HG03442 (cell line): ENCODE data around the gene KIF24.
"Not testable (repeated sequence)": the region's sequence is repeated elsewhere in the genome, so short reads cannot be mapped to it uniquely, and the experiment has no call there.

Experiments
- ATAC-seq: cut with Tn5 transposase; IDR thresholded peaks from one replicate; pipeline ENCODE4 v1.9.1; 2021; ENCODE audit warnings: mild to moderate bottlenecking, moderate library complexity; ENCODE audit not compliant: unreplicated experiment

Gene KIF24

DNA sequence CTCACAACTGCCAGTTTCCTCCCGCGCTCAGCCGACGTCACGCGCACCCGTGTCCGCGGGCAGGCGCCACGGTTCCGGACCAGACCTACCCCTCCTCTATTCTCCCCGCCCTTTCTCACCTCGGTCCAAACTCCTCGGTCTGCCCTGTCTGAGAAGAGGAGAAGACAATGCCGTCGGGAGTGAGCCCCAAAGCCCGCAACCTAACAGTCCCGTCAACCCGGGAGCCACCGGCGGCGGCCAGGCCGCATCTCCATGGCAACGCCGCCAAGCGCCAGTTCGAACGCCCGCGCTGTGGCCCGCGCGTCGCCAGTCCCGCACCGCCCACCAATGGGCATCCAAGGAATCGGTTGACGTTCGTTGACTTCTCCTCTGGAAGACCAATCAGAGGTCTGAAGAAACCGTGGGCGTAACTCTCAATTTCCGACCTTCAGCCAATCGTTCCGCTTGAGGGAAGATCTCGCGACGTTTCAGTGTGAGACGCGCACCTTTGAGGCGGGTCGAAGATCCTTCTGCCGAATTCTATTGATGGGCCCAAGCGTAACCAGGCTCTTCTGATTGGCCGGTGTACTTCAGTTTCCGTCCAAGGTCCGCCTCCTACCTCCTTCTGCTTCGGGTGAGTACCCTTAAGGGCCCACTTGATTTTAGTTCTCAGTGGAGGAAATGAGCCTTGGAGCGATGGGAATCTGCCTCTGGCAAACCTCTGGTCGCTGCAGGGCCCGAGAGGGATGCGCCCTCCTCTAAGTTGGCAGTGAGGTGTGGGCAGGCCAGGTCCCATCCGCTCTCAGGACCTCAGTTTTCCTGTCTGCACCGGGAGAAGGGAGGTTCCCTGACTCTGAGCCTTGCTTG lies at the start of gene KIF24, which contains the start of gene NUDT2:
KIF24 (minus strand) TSS at position 282 of the 846 bp plus-strand sequence. CDS start 17,922 bp downstream, outside the sequence.
NUDT2 (plus strand) TSS at position 583 of the 846 bp plus-strand sequence. CDS start 9,471 bp downstream, outside the sequence.
- ATAC-seq, result peak; percentile 92

DNA sequence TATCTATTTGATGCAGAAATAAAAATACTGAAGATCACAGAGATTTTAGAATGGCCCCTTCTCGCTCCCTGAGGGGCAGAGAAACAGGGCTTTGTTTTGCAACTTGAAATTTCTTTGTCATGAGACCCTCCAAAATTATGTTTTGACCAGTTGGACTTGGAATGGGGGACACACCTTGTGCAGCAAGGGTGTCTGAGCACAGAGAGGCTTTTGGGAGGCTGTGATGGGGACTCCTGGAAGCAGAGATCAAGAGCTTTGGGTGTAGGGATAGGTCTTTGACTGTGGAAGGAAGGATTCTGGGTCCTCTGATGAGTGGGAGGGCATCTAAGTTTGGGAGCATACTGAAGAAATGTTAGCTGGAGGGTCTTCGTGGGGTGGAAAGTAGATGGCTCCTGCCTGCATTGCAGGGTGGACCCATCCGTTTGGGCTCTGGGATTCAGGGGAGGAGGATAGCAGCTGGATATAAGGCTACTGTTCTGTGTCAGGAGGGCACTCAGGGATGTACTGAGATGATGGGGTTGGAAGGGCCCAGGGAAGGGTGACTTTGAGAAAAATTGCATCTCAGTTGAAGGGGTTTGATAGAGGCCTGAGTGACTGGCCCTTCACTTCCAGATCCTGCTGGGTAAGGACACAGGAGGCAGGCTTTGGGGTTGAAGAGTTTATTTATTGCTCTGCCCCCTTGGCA lies 49.5 kb upstream of the KIF24 start:
- no peak for ATAC-seq

- no peak for ATAC-seq
Observed at GRCh38 chr9:34377404-34377746, 48.3 kb upstream of the KIF24 start.

DNA sequence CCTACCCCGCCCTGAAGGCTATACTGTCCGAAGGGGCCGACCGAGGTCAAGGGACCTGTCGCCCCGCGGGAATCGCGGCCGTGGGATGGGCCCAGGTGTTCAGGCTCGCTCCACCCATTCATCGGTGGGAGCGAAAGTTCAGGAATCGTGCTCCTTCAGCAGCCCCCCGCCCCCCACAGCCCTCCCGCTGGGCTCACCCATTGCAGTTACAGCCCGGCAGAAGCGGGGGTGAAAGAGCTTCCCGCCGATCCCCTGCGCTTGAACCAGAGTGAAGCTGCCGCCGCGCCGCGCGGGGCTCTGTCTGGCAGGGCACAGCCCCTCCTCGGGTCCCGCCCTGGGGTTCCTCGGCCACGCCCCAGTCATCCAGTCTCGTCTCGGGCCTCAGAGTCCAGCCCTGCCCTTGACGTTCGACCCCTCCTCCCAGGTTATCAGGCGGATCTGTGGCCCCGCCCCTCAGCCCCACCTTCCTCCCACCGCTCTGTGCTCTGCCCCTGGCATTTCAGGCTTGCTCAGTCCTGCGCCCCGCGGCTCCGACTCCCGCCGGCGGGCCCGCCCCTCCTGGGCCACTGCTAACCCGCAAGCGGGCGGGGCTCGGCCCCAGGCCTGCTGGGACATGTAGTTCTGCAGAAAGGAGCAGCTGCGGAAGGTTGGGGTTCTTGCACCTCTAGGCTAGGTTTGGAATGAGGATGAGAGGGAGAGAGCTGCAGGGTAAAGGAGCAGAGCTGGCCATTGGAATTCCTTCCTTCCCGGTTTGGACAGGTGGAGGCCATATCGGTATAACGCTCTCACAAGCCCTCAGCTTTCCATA lies 47.7 kb upstream of the KIF24 start, which contains the start of gene MYORG:
MYORG (minus strand) TSS at position 303 of the 808 bp plus-strand sequence. CDS start 3,955 bp downstream, outside the sequence.
- ATAC-seq, result peak; percentile 74

GRCh38 chr9:34375901-34376595 lies 47.0 kb upstream of the KIF24 start:
- ATAC-seq, result peak; percentile 25

DNA sequence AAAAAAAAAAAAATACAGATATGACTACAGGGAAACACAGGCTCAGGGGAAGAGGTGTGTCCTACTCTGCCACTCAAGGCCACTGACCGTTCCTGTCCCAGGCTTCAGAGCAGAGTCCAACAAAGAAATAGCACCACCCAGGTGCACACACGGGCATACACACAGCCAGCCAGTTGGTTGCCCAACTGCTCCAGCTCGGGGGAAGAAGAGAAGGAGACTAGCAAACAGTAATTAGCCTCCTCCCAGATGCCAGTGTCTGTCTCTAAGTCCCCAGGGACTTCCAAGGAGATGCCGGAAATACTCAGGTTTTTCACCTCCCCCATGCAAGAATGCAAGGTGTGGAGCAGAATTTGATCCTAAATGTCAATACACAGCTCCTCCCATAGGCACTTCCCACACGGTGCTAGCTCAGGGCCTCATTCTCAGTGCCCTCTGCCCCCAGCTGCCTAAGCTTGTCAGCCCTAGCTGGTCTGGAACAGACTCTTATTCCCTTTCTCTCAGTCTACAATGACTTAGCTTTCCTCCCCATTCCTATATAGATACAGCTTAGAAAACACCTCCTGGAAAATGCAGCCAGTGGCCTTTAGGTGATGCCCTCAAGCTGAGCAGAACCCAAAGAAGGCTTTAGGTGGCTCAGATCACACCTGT lies 46.0 kb upstream of the KIF24 start:
- ATAC-seq, result no peak

DNA sequence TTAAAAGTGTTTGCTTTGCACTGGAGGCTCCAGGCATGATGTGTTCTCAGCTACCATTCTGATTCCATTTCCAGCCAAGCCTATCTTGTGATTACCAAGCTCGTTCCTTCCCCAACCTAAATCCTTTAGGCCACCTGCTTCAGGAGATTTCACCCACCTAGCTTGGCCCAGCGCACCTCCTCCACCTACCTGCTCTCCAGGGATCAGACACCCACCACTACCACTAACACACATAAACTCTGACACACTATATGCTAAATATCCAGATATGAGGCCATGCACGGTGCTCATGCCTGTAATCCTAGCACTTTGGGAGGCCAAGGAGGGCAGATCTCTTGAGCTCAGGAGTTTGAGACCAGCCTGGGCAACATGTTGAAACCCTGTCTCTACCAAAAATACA lies 45.3 kb upstream of the KIF24 start:
- ATAC-seq, result no peak

- no peak for ATAC-seq
Observed at GRCh38 chr9:34373749-34374148, 44.7 kb upstream of the KIF24 start.

DNA sequence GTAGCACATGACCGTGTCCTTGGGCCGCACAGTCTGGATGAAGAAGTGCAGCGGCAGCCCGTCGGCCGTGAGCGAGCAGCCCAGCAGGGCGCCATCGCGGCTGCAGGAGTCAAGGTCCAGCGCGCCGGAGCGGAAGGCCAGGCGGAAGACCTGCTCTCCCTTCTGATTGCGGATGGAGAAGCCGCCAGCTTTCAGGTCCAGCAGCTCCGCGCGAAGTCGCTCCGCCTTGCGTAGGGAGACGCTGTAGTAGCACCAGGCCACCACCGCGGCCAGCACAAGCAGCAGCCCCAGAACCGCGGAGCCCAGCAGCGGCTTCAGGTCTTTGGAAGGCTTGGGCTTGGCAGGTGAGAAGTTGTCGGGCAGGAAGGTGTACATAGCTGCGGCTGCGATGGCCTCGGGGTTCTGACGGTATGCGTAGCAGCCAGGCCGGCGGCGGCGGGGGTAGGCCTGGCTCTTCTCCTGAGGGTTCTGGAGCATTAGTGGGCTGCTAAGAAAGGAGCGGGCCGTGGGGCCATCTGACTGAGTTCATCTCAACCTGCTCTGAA lies 43.5 kb upstream of the KIF24 start:
- ATAC-seq, result no peak

DNA sequence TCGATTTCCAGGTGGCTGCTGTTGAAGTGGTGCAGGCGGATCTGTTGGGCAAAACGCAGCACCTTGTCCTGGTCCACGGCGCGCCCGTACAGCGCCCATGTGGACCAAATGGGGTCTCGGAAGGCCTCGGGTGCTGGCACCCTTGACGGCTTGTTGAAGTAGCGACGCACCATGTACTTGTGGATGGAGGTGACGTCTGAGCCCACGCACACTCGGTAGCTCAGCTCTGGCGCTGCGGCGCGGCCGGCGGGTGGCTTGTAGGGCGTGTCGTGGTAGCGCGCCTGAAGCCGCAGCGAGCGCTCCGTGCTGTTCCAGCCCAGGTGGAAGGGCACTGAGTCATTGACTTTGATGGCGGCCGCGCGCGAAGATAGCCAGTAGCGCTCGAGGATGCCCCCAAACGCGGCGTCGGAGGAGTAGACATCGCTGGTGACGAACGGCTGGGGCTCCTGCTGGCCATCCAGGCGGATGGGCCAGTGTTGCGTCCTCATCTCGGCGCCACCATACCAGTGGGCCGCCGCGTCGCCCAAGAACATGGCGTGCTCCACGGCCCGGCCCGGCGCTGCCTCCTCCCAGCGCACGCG lies 42.9 kb upstream of the KIF24 start:
- no peak for ATAC-seq

DNA sequence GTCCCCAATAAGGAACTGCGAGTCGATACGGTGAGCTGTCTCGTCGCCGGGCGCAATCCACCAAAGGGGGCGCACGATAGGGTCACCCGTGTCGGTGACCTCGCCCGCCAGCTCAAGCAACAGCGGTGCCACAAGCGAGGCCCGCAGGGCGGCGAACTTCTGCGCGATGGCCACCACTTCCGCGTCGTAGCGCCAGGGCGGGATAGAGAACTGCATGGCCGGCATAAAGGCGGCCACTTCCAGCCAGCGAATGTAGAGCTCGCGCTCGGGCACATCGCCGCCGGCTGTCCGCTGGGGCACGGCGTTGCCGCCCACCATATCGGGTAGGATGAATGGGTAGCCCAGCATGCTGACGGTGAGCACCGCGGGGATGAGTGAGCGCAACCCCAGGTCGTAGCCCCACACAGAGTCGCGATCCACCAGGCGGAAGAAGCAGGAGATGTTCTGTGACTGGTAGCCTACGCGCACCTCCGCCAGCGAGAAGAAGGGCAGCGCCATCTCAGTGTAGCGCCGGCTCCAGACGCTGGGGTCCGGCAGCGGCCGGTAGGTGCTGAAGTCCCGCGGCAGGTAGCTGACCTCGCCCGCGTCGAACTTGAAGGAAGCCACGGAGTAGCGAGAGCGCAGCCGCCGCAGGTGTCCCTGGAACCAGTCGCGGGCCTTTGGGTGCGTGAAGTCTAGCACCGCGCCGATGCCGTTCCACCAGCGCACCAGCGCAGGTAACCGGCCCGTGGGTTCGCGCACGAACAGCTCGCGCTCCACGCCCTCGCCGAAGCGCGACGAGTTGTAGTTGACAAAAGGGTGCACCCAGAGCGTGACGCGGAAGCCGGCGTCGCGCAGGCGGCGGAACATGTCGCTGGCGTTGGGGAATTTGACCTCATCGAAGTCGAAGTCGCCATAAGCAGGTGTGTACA lies 42.2 kb upstream of the KIF24 start:
- ATAC-seq, result no peak

GRCh38 chr9:34370335-34370969 lies 41.4 kb upstream of the KIF24 start:
- no peak for ATAC-seq

- ATAC-seq, result no peak
Observed at GRCh38 chr9:34369636-34370035, 40.6 kb upstream of the KIF24 start.

- ATAC-seq, result not testable (repeated sequence)
Observed at GRCh38 chr9:34368796-34369195, 39.7 kb upstream of the KIF24 start.

DNA sequence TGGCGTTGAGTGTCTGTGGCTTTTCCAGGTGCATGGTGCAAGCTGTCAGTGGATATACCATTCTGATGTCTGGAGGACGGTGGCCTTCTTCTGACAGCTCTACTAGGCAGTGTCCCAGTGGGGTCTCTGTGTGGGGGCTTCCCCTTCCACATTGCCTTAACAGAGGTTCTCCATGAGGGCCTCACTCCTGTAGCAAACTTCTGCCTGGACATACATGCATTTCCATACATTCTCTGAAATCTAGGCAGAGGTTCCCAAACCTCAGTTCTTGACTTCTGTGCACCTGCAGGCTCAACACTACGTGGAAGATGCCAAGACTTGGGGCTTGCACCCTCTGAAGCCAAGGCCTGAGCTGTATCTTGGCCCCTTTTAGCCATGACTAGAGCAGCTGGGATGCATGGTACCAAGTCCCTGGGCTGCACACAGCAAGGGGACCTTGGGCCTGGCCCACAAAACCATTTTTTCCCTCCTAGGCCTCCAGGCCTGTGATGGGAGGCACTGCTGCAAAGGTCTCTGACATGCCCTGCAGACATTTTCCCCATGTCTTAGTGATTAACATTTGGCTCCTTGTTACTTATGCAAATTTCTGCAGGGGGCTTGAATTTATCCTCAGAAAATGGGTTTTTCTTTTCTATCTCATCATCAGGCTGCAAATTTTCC lies 38.8 kb upstream of the KIF24 start:
- not testable (repeated sequence) for ATAC-seq

DNA sequence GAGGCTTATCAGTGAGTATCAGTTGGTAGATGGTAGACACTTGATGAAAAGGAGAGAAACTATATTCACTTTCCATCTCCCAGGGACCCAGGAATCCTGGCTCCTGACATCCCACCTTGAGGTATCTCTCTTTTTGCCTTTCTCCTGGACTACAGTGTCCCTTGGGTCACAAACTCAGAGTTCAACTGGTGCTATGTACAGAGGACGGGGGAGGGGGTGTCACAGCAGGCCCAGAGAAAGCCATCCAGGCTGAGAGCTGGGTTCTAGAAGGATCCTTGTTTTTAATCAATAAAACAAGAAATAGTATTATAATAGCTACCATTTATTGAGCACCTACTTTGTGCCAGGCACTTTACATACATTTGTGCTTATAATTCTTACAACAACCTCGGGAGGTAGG lies 37.3 kb upstream of the KIF24 start:
- ATAC-seq, result no peak

DNA sequence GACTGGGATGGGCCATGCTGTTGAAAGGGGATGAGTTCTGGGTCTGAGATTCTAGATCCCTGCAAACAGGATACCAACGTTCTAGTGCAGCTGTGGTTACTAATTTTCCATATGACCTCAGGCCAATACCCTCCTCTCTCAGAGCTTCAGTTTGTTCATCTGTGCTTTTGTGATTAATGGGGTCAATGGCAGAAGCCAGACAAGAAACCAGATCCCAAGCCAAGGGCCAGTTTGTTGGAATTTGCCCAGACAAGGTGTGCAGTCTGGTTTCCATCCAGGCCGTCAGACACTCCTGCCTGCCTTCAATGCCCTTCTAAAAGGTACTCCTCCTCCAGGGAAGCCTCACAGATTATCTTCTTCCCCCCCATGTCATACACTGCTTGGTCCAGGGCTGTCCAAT lies 36.2 kb upstream of the KIF24 start:
- ATAC-seq, result no peak
